Measurements from ENCODE around the gene CNFN.

DNA sequence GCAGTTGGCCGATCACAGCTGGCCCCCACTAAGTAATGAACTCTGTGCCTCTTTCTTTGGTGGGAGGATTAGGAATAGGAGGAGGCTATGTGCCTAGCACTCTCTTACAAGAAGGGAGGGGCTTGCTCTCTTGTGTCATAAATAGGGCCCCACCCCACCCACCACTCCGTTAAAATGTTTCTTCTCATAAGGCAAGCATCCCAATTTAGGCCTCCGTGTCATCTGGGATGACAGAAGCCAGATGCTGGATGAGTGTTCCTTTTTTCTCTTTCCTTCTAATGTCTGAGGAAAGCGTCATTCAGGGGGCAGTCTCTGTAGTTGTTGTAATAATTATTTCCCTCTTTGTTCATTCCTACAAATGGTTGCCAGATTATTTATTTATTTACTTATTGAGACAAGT is 37.2 kb upstream of the CNFN start, which contains the start of gene LIPE:
- TF ChIP-seq, protein P1, sequence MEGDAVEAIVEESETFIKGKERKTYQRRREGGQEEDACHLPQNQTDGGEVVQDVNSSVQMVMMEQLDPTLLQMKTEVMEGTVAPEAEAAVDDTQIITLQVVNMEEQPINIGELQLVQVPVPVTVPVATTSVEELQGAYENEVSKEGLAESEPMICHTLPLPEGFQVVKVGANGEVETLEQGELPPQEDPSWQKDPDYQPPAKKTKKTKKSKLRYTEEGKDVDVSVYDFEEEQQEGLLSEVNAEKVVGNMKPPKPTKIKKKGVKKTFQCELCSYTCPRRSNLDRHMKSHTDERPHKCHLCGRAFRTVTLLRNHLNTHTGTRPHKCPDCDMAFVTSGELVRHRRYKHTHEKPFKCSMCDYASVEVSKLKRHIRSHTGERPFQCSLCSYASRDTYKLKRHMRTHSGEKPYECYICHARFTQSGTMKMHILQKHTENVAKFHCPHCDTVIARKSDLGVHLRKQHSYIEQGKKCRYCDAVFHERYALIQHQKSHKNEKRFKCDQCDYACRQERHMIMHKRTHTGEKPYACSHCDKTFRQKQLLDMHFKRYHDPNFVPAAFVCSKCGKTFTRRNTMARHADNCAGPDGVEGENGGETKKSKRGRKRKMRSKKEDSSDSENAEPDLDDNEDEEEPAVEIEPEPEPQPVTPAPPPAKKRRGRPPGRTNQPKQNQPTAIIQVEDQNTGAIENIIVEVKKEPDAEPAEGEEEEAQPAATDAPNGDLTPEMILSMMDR (IDR thresholded peaks at IDR 0.05) = no peak
- no peak for TF ChIP-seq EZH2 (IDR thresholded peaks at IDR 0.05)
